Stromal cell of bone marrow (primary cell): Measurements from ENCODE around the gene SLC6A3.

ENCODE experiments used
- DNase-seq: peaks from one replicate; pipeline ENCODE4 v3.0.0-alpha.2; 2012; ENCODE audit warnings: low read depth

The SLC6A3 gene

GRCh38 chr5:1347571-1347970 lies 97.7 kb downstream of the SLC6A3 start:
- DNase-seq = no peak

GRCh38 chr5:1346627-1347440 lies 98.4 kb downstream of the SLC6A3 start:
- DNase-seq = no peak

- no peak for DNase-seq
Measured at GRCh38 chr5:1345876-1346626, 99.2 kb downstream of the SLC6A3 start.

- DNase-seq = peak; percentile 74
Measured at GRCh38 chr5:1344975-1345838, 100.0 kb downstream of the SLC6A3 start, which contains the start of gene CLPTM1L. Gene CLPTM1L, minus strand, starts transcription at chr5:1345099. Its CDS starts 258 bp downstream, at chr5:1344841.

GRCh38 chr5:1343931-1344901 lies 101.0 kb downstream of the SLC6A3 start:
- DNase-seq = no peak

- DNase-seq = no peak
Measured at GRCh38 chr5:1343315-1343751, 101.9 kb downstream of the SLC6A3 start.
